HG03139 (cell line): ENCODE data around the gene GALNT10.
A peak's percentile ranks its signal among the peaks of the same experiment; 100 is the strongest.

Experiments
- ATAC-seq: cut with Tn5 transposase; IDR thresholded peaks from one replicate; pipeline ENCODE4 v1.9.1; 2021; ENCODE audit not compliant: unreplicated experiment

The GALNT10 gene

DNA sequence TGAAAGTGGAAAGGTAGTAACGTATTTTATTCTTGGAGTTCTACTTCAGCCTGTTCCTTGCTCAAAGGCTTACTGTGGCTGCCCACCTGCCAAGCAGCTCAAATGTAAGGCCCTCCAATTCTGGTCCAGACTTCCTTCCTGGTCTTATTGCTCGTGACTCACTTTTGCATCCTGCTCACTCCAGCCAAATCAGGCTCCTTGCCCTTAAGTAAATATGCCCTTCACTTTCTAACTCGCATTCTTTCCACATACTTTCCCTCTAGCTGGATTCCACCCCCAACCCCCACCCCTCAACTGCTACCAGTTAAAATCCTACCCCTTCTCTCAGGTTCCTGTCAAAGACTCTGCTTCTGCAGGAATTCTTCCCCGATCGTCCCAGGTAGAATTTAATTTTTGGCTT is 96.6 kb downstream of the GALNT10 start:
- ATAC-seq, result no peak

DNA sequence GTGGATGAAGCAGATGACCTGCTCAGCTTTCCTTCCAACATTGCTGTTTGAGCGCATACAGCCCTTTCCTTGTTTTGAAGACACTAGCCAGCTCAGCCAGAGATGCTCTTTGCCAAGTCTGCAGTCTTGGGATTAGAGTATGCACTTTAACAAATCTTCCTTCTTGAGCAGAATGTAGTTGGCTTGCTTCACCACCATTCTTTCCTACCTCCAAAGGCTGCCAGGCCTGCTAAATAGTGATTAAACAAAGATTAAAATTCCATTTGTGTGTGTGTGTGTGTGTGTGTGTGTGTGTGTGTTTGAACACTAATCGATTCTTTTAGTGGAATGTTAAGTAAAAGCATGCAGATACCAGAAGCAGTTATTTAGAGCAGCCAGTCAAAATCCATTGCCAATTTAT is 97.6 kb downstream of the GALNT10 start:
- ATAC-seq, result no peak

DNA sequence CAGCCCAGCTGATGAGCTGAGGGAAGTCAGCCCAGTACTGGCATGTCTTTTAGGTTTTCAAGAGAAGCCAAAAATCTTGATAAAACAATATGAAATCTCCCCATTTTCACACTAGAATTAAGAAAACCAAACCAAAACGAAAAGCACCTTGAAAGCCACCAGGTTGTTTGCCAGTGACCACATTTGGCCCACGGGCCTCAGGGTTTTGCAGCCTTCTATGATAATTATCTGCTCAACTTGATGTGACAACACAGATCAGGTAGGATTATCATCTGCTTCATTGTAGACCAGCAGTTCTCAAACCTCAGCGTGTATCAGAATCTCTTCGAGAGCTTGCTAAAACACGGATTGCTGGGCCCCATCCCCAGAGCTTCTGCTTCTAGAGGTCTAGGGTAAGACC is 101.4 kb downstream of the GALNT10 start:
- ATAC-seq, result no peak

DNA sequence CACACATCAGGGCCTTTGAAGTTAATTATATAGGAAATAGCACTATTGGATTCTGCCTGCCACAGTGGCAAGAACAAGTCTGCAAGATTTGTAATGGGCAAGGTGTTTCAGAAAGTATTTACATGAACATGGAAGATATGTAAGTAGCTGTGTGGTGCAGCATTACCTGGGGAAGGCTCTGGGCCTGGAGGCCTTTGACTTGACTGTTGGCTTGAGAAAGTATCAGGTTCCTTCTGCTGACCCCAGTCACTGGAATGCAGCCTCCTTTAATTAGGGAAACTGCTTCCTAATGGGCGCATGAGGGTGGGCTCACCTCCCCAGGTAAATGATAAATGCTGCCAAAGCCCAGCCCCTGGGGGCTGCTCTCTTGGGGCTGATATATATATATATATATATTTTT is 102.7 kb downstream of the GALNT10 start:
- ATAC-seq, result no peak

DNA sequence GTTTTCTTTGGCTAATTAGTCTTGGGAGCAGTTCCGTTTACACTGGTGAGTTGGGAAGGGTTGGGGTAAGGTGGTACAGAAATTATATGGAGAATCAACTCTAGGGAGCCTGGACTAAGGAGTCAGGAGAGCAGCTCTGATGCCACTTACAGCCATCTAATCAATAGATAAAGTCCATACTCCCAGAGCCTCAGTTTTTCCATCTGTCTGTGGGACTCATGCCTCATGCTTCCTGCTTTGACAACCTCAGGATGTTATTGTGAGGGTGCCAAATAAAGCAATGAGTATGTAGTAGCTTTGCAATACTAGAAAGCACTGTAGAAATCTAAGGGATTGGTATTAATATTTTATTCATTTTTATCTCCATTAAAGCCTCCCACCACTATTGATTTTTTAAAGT is 105.0 kb downstream of the GALNT10 start:
- ATAC-seq, result no peak

DNA sequence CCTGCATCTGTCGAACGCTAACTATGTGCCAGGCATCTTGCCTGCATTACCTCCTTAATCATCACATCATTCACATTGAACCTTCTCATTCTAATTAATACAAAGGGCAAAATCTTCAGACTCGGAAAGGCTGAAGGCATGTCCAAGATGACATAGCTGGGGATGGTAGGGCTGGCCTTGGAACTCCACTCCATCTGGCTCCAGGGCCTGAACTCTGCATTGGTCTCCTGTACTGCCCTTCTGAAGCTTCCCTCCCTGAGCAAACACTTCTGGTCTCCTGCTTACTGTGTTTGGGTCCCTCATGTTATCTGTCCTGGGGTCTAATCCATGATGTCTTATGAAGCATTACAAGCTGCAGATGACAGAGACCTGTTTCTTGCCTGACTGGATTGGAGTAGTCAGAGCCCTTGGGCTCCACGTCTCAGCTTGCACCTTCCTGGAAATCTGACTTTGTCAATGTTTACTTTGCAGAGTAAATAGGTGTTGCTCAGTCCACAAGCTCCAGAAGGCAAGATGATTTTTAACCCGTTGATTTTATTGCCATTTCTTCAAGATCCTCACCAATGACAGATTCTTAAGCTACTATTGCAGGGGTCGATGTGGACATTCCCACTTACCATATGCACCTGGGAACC is 106.1 kb downstream of the GALNT10 start:
- ATAC-seq, result no peak

DNA sequence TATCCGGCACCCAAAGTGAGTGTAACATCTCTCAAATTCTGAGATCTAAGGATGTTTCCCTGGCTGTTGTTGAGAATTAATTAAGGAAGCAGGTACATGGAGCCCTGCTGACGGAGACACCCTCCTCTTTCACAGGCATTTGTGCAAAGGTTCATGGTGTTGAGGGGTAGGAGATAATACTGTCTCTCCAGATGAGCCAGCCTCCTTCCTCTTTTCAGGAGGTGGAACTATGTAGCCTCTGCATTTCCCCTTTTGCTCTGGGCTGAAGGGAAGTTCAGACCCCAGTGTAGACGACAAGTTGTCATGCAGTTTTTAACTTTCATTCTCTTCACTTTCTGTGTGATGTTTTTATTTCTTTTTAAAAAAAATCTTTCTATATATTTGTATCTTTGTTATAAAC is 107.5 kb downstream of the GALNT10 start:
- no peak for ATAC-seq

DNA sequence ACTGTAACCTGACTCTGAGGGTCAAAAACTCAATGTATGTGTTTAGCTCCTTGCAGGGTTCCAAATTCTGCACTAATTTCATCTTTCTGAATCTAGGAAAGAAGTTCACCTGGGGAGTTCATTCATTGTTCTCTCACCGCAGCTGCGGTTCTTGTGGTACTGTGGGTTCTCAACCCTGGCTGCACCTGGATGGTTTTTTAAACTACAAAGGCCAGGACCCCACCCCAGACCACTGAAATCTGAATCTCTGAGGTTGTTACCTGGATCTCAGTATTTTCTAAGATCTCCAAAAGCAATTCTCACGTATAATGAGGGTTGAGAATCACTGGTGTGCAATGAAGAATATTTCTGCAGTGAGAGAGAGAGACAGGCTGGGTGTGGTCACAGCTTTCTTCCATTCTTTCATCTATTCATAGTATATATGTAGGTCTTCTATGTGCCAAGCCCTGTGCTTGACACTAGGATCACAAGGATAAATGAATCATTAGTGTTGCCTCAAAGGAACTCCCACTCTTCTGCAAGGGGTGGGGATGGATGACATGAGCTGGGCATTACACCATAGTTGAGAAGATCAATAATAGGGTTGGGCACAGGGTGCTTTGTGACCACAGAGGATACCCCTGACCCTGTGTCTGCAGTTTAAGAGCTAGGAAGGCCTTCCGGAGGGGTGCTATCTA is 109.8 kb downstream of the GALNT10 start:
- ATAC-seq, result no peak

DNA sequence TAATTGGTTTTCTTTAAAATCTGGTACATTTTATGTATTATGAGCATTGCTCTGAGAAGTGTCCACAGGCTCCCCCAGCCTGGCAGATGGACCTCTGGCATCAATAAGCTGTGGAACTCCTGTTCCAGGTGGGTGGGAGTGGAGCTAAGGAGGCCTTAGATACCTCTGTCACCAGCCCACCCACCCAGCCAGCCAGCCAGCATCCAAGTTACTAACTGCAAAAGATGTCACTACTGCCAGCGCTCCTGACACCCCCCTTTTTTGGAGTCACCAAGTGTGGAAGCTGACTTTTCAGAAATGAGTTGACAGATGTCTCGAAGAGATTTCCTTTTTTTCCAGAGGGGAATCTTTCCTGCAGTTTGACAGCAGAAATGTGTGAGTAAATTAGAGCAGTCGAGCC is 111.2 kb downstream of the GALNT10 start:
- ATAC-seq, result no peak

DNA sequence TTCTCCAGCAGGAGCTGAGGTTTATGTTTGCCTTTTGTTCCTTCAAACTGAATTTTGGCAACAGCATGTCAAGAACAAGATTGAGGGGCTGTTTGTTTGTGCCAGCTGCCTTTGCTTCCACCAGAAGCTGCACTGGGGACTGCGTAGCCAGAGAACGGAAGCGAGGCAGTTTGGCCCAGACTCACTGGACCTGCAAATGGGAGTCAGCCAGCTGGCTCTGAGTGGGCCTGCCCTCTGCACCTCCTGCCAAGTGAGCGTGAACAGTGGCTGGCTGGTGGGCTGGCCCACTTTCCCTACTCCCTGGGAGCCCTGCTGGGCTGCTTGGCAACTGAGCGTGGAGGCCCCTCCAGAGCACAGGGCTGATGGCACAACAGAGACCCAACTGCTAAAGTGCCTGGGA is 111.6 kb downstream of the GALNT10 start:
- ATAC-seq, result no peak

DNA sequence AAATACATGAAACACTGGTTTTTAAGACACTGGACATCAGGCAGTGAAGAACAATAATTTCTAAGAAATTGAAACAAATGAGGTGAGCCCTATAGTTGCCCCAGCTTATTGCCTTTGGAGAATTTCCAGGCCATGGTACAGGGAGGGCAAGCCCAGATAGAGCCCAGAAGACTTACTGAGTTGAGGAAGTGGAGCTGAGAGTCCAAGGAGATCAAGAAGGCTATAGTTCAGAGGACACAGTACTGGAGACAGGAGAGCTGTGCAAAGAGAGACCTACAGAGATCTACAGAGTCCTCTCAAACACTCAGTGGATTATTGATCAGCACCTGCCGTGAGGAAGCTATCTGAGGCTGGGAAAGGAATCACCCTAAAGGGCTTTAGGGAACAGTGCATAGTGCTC is 112.6 kb downstream of the GALNT10 start:
- ATAC-seq, result no peak

DNA sequence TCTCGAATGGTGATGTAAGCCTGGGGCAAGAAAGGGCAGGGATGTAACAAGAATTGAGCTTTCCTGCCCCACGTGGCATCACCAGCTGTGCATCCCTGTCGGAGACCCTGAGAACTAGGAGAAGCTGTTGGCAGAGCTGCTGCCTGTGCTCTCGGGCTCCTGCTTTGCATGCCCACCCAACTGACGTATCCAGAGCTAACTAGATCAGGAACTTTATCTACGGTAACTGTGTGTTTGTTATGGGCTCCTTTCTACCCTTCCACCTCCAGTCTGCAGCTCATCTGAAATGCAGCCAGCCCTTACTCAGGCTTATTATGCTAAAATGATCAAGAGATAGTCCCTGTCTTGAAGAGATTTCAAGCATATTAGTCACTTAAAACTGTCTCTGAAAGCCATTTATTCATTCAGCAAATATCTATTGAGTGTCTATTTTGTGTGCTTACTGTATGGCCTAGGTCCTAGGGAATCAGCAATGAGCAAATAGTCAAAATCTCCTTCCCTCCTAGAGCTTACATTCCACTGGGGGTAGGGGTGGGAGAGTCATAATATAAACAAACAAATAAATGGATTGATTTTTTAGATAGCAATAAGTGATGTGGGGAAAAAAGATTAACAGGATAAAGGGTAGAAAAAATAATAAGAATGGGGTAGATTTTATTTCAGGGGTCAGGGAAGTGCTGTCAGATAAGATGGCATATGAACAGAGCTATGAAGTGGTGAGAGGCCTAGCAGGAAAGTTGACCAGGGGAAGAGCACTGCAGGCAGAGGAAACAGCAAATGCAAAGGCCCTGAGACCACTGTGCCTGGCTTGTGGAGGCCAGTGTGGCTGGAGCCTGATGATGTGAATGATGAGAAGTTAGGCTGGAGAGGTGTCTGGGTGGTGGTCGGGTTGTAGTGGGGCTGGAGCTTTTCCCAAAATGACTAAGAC is 118.2 kb downstream of the GALNT10 start:
- no peak for ATAC-seq

DNA sequence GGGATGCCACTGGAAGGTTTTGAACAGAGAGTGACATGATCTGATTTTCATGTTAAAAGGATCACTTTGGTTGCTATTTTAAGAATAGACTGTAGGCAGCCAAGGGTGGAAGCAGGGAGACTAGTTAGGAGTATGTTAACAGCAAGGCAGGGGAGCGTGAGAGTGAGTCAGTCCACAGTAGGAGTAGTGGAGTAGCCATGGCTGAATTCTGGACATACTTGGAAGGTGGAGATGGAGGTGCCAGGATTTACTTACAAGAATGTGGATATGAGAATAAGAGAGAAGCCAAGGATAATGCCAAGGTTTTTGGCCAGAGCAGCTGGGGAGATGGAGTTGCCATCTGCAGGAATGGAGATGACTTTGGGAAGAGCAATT is 118.8 kb downstream of the GALNT10 start:
- no peak for ATAC-seq

DNA sequence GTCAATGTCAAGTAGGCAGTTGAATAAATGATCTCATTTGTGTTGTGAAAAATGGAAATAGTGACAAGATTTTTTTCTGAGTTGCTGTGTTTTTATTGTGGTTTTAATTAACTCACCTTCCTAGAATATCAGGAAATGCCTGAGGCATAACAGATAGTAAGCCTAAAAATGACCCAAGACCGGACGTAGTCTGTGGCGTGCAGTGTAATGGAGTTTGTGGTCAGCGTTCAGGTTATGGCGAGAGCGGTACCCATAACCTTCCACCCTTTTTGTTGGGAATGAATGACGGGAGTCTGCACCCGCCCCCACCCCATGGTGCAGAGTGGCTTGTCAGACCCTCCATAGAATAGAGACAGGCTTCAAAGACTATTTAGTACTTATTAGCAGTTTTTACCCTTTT is 119.3 kb downstream of the GALNT10 start:
- no peak for ATAC-seq

DNA sequence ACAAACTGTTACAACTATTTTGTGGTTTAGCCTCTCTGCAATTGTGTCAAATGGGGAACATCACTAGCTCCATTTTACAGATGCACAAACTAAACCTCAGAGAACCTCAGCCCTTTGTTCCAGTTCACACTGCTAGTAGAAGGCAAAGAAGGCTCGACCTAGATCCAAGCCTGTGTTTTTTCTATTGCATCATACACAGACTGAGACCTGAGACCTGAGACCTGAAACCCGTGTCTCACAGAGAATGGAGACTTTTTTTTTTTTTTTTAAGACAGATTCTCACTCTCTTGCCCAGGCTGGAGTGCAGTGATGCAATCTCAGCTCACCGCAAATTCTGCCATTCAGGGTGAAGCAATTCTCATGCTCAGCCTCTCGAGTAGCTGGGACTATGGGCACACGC is 120.8 kb downstream of the GALNT10 start:
- no peak for ATAC-seq

DNA sequence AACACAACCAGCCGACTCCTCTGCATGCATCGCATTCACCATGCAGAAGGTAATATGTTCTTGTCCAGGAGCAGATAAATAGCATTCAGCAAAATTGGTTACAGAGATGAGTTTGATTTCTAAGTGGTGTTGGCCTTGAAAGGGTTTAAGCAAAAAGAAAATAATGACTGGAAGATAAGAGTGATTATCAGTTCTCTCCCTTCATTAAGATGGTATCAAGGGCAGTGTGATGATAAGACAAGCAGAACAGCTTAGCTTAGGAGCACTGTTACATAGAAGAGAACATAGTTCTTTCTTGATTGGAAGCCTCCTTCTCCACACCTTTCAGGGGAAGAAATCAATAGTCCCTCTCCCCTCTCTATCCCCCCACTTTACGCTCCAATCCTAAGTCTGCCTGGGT is 121.5 kb downstream of the GALNT10 start:
- ATAC-seq, result no peak

DNA sequence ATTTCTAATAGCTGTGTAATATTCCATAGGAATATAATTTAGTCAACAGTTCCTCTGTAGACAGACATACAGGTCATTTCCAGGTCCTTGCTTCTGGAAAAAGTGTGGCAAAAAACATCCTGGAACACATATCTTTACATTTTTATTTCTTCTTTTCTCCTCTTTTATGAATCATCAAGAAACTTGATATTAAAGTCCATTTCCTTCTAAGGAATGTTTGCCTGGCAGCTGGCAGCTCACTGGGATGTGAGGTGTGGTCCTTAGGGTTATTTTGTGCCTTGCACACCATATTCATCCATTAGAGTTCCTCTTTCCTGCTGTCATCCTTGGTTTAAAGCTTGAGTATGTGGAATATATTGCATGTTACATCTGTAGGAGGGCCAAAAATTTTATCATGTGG is 122.0 kb downstream of the GALNT10 start:
- no peak for ATAC-seq

DNA sequence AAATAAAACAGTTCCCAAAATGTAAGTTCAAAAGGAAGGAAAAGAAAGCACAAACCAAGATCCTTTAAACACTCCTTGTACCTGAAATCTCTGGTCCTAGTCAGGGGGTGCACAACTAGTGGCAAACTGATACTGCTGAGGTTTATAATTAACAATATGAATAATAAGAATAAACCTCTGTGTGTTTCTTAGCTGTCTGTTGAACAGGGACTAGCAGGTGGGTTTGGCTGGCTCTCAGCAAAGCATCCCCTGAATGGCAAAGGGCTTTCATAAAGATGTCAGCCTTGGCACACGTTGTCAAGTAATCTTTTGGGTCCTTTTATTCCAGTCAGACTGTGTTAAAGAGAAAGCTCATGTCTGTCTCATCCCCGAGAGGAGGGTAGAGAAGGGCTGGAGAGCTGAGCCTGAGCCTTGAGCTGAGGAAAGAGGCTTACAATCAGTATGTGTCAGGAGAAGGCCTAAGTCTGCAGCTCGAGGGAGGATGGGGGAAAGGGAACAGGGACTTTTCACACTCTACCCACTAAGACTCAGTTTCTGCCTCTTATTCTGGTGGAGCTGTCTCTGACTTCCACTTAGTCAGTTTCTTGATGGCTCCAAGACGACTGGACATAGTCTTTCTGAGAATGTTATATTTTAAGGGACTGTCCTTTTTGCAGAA is 123.0 kb downstream of the GALNT10 start:
- peak; percentile 49 for ATAC-seq

DNA sequence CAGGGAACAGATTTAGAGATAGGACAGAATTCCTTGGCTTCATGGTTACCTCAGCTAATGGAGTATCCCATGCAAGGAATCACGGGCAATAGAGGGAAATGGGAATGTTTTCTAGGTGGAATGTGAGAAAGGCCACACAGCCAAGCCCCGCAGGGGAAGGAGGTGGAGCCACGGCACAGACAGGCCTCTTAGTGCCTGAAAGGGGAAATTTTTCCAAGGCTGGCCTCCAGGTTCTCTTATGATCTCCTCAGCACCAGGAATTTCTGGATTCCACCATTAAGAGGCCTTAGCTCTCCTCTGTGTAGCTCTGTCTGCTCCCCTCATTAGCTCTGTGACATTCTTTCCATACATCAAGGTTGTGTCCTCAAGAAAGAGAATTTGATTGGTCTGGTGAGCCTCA is 124.7 kb downstream of the GALNT10 start:
- ATAC-seq, result no peak

DNA sequence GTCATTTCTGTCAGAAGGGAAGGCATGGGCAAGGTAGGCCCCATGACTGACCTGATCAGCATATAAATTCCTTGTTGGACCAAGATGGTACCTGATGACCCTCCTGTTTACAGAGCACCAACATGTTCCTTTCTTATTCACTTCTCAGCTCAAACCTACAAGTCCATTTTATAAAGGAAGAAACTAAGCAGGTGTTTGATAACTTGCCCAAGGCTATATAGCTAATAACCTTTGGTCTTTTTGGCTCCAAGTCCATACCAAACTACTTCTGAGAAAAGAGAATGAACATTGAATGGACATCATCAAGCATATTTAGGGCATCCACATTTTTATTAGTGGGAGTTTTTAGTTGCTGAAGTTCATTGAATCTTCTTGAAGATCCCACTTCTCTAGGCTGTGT is 125.2 kb downstream of the GALNT10 start:
- no peak for ATAC-seq

DNA sequence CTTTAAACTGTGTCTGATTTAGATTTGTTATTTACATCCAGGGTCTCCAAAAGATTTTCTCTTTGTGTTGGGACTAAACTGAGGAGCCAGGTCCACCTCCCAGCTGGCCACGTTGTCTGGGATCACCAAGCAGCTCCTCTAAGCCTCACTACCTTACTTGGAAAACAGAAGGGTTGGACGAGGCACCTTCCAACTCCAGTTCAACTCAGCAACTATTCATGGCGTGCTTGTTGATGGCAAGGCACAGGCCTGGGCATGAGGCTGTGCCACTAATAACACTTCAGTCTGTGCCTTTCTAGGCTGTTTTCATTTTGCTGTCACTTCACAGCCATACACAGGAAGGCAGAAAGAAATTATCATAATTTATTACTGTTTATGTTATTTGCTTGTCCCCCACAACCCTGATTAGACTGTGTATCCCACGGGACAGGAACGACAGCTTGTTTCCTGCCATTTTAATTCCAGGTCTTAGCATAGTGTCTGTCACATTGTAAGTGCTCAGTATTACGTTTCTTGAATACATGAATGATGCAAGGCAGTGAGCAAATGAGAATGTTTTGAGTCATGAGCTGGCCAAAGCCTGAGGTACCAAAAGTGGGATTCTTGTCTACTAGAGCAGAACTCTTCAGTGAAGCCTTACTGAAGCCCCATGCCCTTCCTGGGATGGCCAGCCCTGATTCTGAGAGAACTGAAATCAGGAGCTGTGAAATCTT is 125.8 kb downstream of the GALNT10 start:
- no peak for ATAC-seq
